Neural cell (in vitro differentiated cells): ENCODE results near the gene TBC1D23. TPM values are rescaled to one million over a fixed set of nuclear protein-coding genes. Genes with fewer than 3 reads are reported as not detected.
"Not testable (repeated sequence)": the region's sequence is repeated elsewhere in the genome, so short reads cannot be mapped to it uniquely, and the experiment has no call there.

Experiments
- H2AFZ ChIP-seq: fragments of 200-600, 300-800 bp; sonication (generic), shearing (Covaris generic); 2 replicates; pipeline ENCODE4 v1.6.0; 2014; ENCODE audit warnings: low read depth, mild to moderate bottlenecking, antibody characterized with exemption, low read length, moderate library complexity
- H3F3A ChIP-seq: fragments of 200-600 bp; shearing (Covaris generic); 2 replicates; pipeline ENCODE4 v1.6.1; 2016; ENCODE audit warnings: mild to moderate bottlenecking, moderate library complexity, mixed read lengths, antibody characterized with exemption, low read length; ENCODE audit not compliant: insufficient read depth, poor library complexity, severe bottlenecking
- H3K27ac ChIP-seq: fragments of 200-600, 300-800 bp; sonication (generic), shearing (Covaris generic); 2 replicates; pipeline ENCODE4 v1.5.1; 2014; ENCODE audit warnings: mild to moderate bottlenecking, low read length, moderate library complexity
- H3K27me3 ChIP-seq: fragments of 300-800, 200-600 bp; sonication (generic), shearing (Covaris generic); 2 replicates; pipeline ENCODE4 v1.6.0; 2014; ENCODE audit warnings: mild to moderate bottlenecking, low read depth, low read length, moderate library complexity; ENCODE audit not compliant: insufficient read depth
- H3K36me3 ChIP-seq: fragments of 300-800, 200-600 bp; sonication (generic), shearing (Covaris generic); 2 replicates; pipeline ENCODE4 v1.5.1; 2014; ENCODE audit warnings: mild to moderate bottlenecking, antibody characterized with exemption, low read length, moderate library complexity; ENCODE audit not compliant: insufficient read depth
- H3K4me2 ChIP-seq: fragments of 300-800, 200-600 bp; sonication (generic), shearing (Covaris generic); 2 replicates; pipeline ENCODE4 v1.6.0; 2014; ENCODE audit warnings: mild to moderate bottlenecking, low read length
- H3K4me3 ChIP-seq: fragments of 300-800, 200-600 bp; sonication (generic), shearing (Covaris generic); 2 replicates; pipeline ENCODE4 v1.5.1; 2014; ENCODE audit warnings: mild to moderate bottlenecking, low read length, moderate library complexity
- H3K79me2 ChIP-seq: fragments of 200-600 bp; shearing (Covaris generic); replicated peaks from 2 replicates; pipeline ENCODE4 v1.6.0; 2014; ENCODE audit warnings: mild to moderate bottlenecking, low read length, moderate library complexity; ENCODE audit not compliant: insufficient read depth
- H3K9ac ChIP-seq: fragments of 300-800, 200-600 bp; sonication (generic), shearing (Covaris generic); 2 replicates; pipeline ENCODE4 v1.6.1; 2016; ENCODE audit warnings: mild to moderate bottlenecking, low read length, mixed read lengths
- H3K9me2 ChIP-seq: fragments of 200-600 bp; shearing (Covaris generic); 2 replicates; pipeline ENCODE4 v1.6.1; 2016; ENCODE audit warnings: mild to moderate bottlenecking, low read length, mixed read lengths; ENCODE audit not compliant: insufficient read depth
- H3K9me3 ChIP-seq: fragments of 200-600, 300-800 bp; sonication (generic), shearing (Covaris generic); 2 replicates; pipeline ENCODE4 v1.6.1; 2016; ENCODE audit warnings: mild to moderate bottlenecking, mixed run types, low read length, moderate library complexity, mixed read lengths
- H4K20me1 ChIP-seq: fragments of 200-600 bp; shearing (Covaris generic); 2 replicates; pipeline ENCODE4 v1.6.1; 2016; ENCODE audit warnings: mild to moderate bottlenecking, mixed run types; ENCODE audit not compliant: insufficient read depth
- CTCF ChIP-seq: fragments of 450-650 bp; IDR thresholded peaks from 2 replicates; pipeline ENCODE4 v1.5.1; 2014; ENCODE audit warnings: antibody characterized with exemption, mild to moderate bottlenecking, moderate library complexity; ENCODE audit not compliant: poor library complexity, severe bottlenecking
- EP300 ChIP-seq: fragments of 450-650 bp; conservative IDR thresholded peaks from 2 replicates; pipeline ENCODE4 v1.6.1; 2014; ENCODE audit warnings: antibody characterized with exemption, mild to moderate bottlenecking, moderate library complexity; ENCODE audit not compliant: poor library complexity, severe bottlenecking
- EZH2 ChIP-seq: fragments of 200-600, 300-800 bp; shearing (Covaris generic), sonication (generic); IDR thresholded peaks from 2 replicates; pipeline ENCODE4 v1.6.1; 2014; ENCODE audit warnings: antibody characterized with exemption, low read length, borderline replicate concordance, mild to moderate bottlenecking; ENCODE audit not compliant: insufficient read depth, poor library complexity, severe bottlenecking
- MXI1 ChIP-seq: fragments of 450-650 bp; conservative IDR thresholded peaks from 2 replicates; pipeline ENCODE4 v1.6.1; 2014; ENCODE audit warnings: antibody characterized with exemption, mild to moderate bottlenecking; ENCODE audit not compliant: poor library complexity, severe bottlenecking
- POLR2AphosphoS5 ChIP-seq: IDR thresholded peaks from 2 replicates; pipeline ENCODE4 v1.6.1; 2012
- RAD21 ChIP-seq: fragments of 450-650 bp; conservative IDR thresholded peaks from 2 replicates; pipeline ENCODE4 v1.6.1; 2014; ENCODE audit warnings: antibody characterized with exemption, mild to moderate bottlenecking, moderate library complexity
- REST ChIP-seq: IDR thresholded peaks from 2 replicates; pipeline ENCODE4 v1.6.1; 2012; ENCODE audit warnings: borderline replicate concordance
- SMC3 ChIP-seq: fragments of 450-650 bp; conservative IDR thresholded peaks from 2 replicates; pipeline ENCODE4 v1.6.1; 2014; ENCODE audit warnings: antibody characterized with exemption, mild to moderate bottlenecking, moderate library complexity; ENCODE audit not compliant: poor library complexity
- TAF1 ChIP-seq: IDR thresholded peaks from 2 replicates; pipeline ENCODE4 v1.6.1; 2012; ENCODE audit warnings: low read depth
- polyA plus RNA-seq: library from polyadenylated mRNA; depleted of rRNA; stranded (reverse); fragments of >200 nt; gene quantifications from 2 replicates; pipeline ENCODE4 v1.2.3, GENCODE V29; 2014

TBC1D23 gene
- polyA plus RNA-seq, 1 donor from 2014 or later = 51.3 TPM

GRCh38 chr3:100335434-100335833 lies 74.6 kb downstream of the TBC1D23 start:
- no peaks in the 10 kb centered on the region for H3K79me2 ChIP-seq
- H3K4me2 ChIP-seq = no peak overlapping the region
- H3K27me3 ChIP-seq = no peaks in the 10 kb centered on the region
- H3F3A ChIP-seq = no peaks in the 10 kb centered on the region
- H3K9me3 ChIP-seq = no peaks in the 10 kb centered on the region
- TF ChIP-seq TAF1 = no peak
- TF ChIP-seq RAD21 = no peak
- no peak for TF ChIP-seq MXI1
- TF ChIP-seq SMC3 = no peak
- TF ChIP-seq EP300 = no peak
- no peak for TF ChIP-seq EZH2
- TF ChIP-seq POLR2AphosphoS5 = no peak
- TF ChIP-seq REST = no peak
- no peak for TF ChIP-seq CTCF
- no peaks in the 10 kb centered on the region for H3K36me3 ChIP-seq
- H4K20me1 ChIP-seq = no peaks in the 10 kb centered on the region
- no peaks in the 10 kb centered on the region for H3K9me2 ChIP-seq
- peak overlapping the region; percentile 79 for H3K4me3 ChIP-seq
- no peak overlapping the region for H2AFZ ChIP-seq
- H3K27ac ChIP-seq = no peak overlapping the region
- peak overlapping the region; percentile 55 for H3K9ac ChIP-seq

DNA sequence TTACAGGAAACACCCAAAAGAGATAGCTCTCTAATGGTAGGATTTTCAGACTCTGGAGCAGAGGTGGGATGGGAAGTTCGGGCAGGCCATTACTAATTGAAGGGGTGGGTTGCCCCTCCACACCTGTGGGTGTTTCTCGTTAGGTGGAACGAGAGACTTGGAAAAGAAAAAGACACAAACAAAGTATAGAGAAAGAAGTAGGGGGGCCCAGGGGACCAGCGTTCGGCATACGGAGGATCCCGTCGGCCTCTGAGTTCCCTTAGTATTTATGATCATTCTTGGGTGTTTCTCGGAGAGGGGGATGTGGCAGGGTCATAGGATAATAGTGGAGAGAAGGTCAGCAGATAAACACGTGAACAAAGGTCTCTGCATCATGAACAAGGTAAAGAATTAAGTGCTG lies 75.4 kb downstream of the TBC1D23 start:
- not testable (repeated sequence) for H4K20me1 ChIP-seq, H3K4me2 ChIP-seq, H2AFZ ChIP-seq, H3K9me3 ChIP-seq, H3K27ac ChIP-seq, H3K9ac ChIP-seq, H3K27me3 ChIP-seq, H3K4me3 ChIP-seq, H3K36me3 ChIP-seq, H3K79me2 ChIP-seq, H3F3A ChIP-seq, H3K9me2 ChIP-seq

GRCh38 chr3:100338911-100339310 lies 78.1 kb downstream of the TBC1D23 start:
- Histone ChIP-seq H3K27me3 (no peaks in the 10 kb centered on the region), H3F3A (no peaks in the 10 kb centered on the region)
- no peak for TF ChIP-seq MXI1
- no peak for TF ChIP-seq EZH2
- TF ChIP-seq POLR2AphosphoS5 = no peak
- TF ChIP-seq CTCF = no peak
- no peak for TF ChIP-seq TAF1
- TF ChIP-seq RAD21 = no peak
- TF ChIP-seq REST = no peak

More at GRCh38 chr3:100338911-100339310, 78.1 kb downstream of the TBC1D23 start:
- Histone ChIP-seq H3K4me2 (no peak overlapping the region), H4K20me1 (no peaks in the 10 kb centered on the region), H2AFZ (no peak overlapping the region), H3K36me3 (no peaks in the 10 kb centered on the region), H3K9ac (no peak overlapping the region), H3K4me3 (no peak overlapping the region), H3K9me3 (no peaks in the 10 kb centered on the region), H3K9me2 (no peaks in the 10 kb centered on the region), H3K27ac (no peak overlapping the region), H3K79me2 (no peaks in the 10 kb centered on the region)
